ENCODE measurements around the gene NAA80.

DNA sequence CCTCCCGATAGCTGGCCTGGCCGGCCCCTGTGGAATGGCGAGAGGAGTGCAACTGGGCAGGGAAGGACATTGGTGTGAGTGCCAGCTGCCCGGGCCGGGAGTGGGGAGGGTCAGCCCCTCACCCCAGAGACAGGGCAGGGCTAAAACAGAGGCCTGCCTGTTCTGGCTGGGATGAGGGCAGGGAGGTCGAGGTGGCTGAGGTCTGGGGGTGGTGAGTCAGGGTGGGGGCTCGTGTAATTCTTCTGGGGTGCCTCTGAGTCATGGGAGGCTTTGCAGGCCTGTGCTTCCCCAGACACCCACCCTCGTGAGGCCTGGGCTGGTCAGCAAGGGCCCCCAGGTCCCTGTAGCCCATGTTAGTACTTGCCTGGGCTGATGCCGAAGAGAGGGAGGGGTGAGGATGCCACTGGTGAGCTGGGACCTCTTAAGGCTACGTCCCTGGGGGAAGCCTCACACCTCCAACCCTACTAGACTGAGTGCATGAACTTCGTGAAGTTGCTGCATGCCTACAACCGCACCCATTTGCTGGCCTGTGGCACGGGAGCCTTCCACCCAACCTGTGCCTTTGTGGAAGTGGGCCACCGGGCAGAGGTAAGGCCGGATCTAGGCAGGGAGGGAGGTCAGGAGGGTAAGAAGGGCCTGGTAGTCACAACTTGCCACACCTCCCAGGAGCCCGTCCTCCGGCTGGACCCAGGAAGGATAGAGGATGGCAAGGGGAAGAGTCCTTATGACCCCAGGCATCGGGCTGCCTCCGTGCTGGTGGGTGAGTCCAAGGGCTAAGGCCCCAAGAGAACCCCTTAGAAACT lies 28.6 kb downstream of the NAA80 start:
- TF ChIP-seq POLR2A (IDR thresholded peaks at IDR 0.05) = no peak
- TF ChIP-seq, protein P1, sequence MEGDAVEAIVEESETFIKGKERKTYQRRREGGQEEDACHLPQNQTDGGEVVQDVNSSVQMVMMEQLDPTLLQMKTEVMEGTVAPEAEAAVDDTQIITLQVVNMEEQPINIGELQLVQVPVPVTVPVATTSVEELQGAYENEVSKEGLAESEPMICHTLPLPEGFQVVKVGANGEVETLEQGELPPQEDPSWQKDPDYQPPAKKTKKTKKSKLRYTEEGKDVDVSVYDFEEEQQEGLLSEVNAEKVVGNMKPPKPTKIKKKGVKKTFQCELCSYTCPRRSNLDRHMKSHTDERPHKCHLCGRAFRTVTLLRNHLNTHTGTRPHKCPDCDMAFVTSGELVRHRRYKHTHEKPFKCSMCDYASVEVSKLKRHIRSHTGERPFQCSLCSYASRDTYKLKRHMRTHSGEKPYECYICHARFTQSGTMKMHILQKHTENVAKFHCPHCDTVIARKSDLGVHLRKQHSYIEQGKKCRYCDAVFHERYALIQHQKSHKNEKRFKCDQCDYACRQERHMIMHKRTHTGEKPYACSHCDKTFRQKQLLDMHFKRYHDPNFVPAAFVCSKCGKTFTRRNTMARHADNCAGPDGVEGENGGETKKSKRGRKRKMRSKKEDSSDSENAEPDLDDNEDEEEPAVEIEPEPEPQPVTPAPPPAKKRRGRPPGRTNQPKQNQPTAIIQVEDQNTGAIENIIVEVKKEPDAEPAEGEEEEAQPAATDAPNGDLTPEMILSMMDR (IDR thresholded peaks at IDR 0.05) = no peak
